AG09309 (cell line): Measurements from ENCODE around the gene PRRT2.
"Not testable (repeated sequence)": the region's sequence is repeated elsewhere in the genome, so short reads cannot be mapped to it uniquely, and the experiment has no call there.

Experiments
- DNase-seq: peaks from one replicate; pipeline ENCODE4 v3.0.0-alpha.2; 2010; ENCODE audit warnings: low read depth
- H3K4me3 ChIP-seq: 2 replicates; pipeline ENCODE4 v1.5.1; 2011; ENCODE audit warnings: mild to moderate bottlenecking, low read depth, low read length, moderate library complexity; ENCODE audit not compliant: control insufficient read depth
- CTCF ChIP-seq: IDR thresholded peaks from 2 replicates; pipeline ENCODE4 v1.5.1; 2011; ENCODE audit warnings: mild to moderate bottlenecking, low read depth, low read length, inconsistent platforms; ENCODE audit not compliant: insufficient read depth, control insufficient read depth; ENCODE audit errors: missing control alignments

The PRRT2 gene

GRCh38 chr16:29825145-29826044 lies 13.4 kb downstream of the PRRT2 start:
- H3K4me3 ChIP-seq: peak overlapping the region; percentile 18
- no peak for TF ChIP-seq CTCF
- DNase-seq: no peak

GRCh38 chr16:29826342-29826695 lies 14.3 kb downstream of the PRRT2 start:
- no peak for TF ChIP-seq CTCF
- no peak for DNase-seq
- no peak overlapping the region for H3K4me3 ChIP-seq

- TF ChIP-seq CTCF: no peak
- no peak for DNase-seq
- no peak overlapping the region for H3K4me3 ChIP-seq
Measured at GRCh38 chr16:29830774-29831173, 18.8 kb downstream of the PRRT2 start.

GRCh38 chr16:29831490-29831889 lies 19.5 kb downstream of the PRRT2 start:
- no peak for DNase-seq
- H3K4me3 ChIP-seq: no peak overlapping the region
- no peak for TF ChIP-seq CTCF

GRCh38 chr16:29833219-29833618 lies 21.2 kb downstream of the PRRT2 start:
- H3K4me3 ChIP-seq, DNase-seq: not testable (repeated sequence)

GRCh38 chr16:29834079-29834478 lies 22.1 kb downstream of the PRRT2 start:
- no peak for TF ChIP-seq CTCF
- H3K4me3 ChIP-seq: no peak overlapping the region
- DNase-seq: no peak

- TF ChIP-seq CTCF: no peak
- DNase-seq: no peak
- H3K4me3 ChIP-seq: no peak overlapping the region
Measured at GRCh38 chr16:29835926-29836325, 23.9 kb downstream of the PRRT2 start.
